GM19193 (cell line): ENCODE data around the gene TEFM.

Experiments
- POLR2A ChIP-seq: IDR thresholded peaks from 4 replicates; pipeline ENCODE4 v1.6.1; 2011; ENCODE audit not compliant: insufficient read depth, insufficient read length; ENCODE audit errors: extremely low read depth

Gene TEFM

GRCh38 chr17:30926516-30926915, 20.5 kb upstream of the TEFM start:
- no peak for TF ChIP-seq POLR2A

GRCh38 chr17:30924341-30924740, 18.3 kb upstream of the TEFM start:
- no peak for TF ChIP-seq POLR2A

GRCh38 chr17:30922235-30923030, 16.4 kb upstream of the TEFM start:
- TF ChIP-seq POLR2A = no peak

- no peak for TF ChIP-seq POLR2A
Observed at GRCh38 chr17:30921544-30922196, 15.6 kb upstream of the TEFM start, which contains the start of gene ADAP2. ADAP2 (plus strand) TSS chr17:30921945; CDS start chr17:30922015, 70 bp downstream.

DNA sequence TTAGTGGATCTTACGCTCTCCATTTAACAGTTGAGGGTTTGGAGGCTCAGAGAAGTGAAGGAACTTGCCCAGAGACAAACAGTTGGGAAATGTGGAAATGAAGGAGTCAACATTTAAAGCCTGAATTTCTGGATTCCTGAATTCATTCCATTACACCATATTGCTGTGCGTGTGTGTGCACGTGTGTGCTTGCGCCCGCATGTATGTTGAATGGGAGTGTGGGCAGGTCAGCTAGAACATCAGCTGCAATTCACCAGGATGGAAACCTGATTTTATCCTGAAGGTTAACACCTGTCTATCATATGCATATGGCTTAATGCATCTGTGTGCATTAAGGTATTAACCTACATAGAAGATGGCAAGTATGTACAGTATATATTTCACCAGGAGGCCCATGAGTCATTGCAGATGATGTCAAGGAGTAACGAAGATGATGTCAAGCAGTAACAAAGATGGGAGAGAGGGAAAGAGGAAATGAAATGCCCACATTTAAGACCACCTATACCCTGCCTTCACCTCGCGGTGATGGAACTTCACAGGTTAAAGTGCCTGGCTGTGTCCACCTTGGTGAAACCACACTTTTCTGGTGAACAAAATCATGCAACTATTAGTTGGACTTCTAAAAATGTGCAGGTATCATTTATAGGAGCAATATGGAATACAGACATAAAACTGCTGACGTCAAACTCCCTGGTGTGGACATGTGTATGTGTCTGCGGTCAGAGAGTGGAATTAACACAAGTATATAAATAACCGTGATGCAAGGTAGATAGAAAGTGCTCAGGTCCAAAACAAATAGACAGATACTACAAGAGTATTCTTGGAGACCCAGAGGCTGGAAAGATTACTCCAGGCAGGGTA, 14.9 kb upstream of the TEFM start:
- TF ChIP-seq POLR2A = no peak

DNA sequence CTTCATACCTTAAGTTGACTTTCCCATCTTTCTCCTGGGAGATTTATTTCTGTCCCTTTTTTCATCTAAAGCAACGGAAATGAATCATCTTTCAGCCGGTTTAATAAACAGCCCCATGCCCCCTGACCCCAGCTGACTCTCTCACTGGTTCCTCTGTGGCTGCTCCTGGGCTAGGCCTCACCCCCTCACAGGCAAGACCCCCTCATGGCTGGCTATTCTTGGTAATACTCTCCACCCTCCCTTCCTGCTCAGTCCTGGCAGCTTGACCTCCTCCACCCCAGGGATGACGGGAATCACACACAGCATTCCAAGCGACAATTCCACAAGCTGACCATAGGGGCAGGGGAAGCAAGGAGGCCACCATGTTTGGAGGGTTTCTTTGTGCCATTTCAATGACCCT, 14.2 kb upstream of the TEFM start:
- TF ChIP-seq POLR2A = no peak

- TF ChIP-seq POLR2A = no peak
Observed at GRCh38 chr17:30917050-30917449, 11.0 kb upstream of the TEFM start.

DNA sequence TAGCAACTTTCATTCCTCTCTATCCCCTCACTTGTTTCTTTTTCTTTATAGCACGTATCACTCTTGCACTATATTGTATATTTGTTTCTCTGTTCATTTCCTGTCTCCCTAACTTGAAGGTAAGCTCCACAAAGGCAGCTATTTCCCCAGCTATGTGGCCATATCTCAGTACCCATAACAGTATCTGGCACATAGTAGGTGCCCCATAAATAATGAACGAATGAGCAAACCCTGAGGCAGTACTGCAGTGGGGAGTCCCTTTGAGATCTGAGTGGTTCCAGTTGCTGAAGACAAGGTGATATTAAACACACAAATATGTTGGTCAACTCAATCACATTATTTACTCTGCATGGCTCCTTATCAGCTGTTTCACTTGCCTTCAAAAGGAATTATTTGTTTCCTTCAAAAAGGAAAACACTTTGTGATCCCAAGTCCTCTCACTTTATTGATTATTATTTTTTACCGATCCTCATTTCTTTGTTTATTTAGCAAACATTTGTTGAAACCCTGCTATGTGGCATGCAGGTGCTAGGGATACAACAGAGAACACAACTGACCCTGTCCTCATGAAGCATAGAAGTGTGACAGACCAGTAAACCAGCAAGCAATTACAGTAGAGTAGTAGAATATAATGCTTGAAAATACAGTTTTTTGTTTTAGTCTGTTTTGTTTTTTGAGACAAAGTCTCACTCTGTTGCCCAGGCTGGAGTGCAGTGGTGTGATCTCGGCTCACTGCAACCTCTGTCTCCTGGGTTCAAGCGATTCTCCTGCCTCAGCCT, 10.0 kb upstream of the TEFM start:
- TF ChIP-seq POLR2A = no peak

- no peak for TF ChIP-seq POLR2A
Observed at GRCh38 chr17:30913955-30914354, 7.9 kb upstream of the TEFM start.

- no peak for TF ChIP-seq POLR2A
Observed at GRCh38 chr17:30908717-30909420, 2.8 kb upstream of the TEFM start.

- TF ChIP-seq POLR2A = no peak
Observed at GRCh38 chr17:30905742-30906100, 317 bp downstream of the TEFM start.

- TF ChIP-seq POLR2A = no peak
Observed at GRCh38 chr17:30897311-30897710, 8.7 kb downstream of the TEFM start.

- TF ChIP-seq POLR2A = no peak
Observed at GRCh38 chr17:30894236-30894635, 11.8 kb downstream of the TEFM start.

DNA sequence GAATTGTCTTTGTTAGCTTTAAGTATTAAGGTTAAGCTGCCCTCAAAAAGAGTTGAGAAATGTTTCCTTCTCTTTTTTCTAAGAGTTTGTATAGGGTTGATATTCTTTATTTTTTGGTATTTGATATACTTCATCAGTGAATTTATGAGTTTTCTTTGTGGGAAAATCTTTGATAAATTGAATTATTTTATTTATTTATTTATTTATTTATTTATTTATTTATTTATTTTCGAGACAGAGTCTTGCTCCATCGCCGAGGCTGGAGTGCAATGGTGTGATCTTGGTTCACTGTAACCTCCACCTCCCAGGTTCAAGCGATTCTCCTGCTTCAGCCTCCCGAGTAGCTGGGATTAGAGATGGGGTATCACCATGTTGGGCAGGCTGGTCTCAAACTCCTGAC, 19.9 kb downstream of the TEFM start:
- TF ChIP-seq POLR2A = no peak

GRCh38 chr17:30869005-30869404, 37.0 kb downstream of the TEFM start:
- TF ChIP-seq POLR2A = no peak

- TF ChIP-seq POLR2A = no peak
Observed at GRCh38 chr17:30864636-30865035, 41.4 kb downstream of the TEFM start.
